Loucy (cell line): ENCODE results near the gene CHRNB4.

Source experiments
- H2AFZ ChIP-seq: fragments of 200-600 bp; sonication (generic); 2 replicates; pipeline ENCODE4 v1.6.0; 2016; ENCODE audit warnings: antibody characterized with exemption, mild to moderate bottlenecking, low read length, moderate library complexity
- H3F3A ChIP-seq: fragments of 200-600 bp; 2 replicates; pipeline ENCODE4 v1.6.0; 2016; ENCODE audit warnings: antibody characterized with exemption, low read depth, mild to moderate bottlenecking
- H3K27me3 ChIP-seq: fragments of 200-600 bp; sonication (generic); 2 replicates; pipeline ENCODE4 v1.6.1; 2014; ENCODE audit warnings: low read length, mild to moderate bottlenecking; ENCODE audit not compliant: insufficient read depth, poor library complexity, severe bottlenecking
- H3K36me3 ChIP-seq: fragments of 200-600 bp; sonication (generic); 2 replicates; pipeline ENCODE4 v1.6.1; 2016; ENCODE audit warnings: low read length; ENCODE audit not compliant: insufficient read depth
- H3K4me1 ChIP-seq: fragments of 200-600 bp; sonication (generic); 2 replicates; pipeline ENCODE4 v1.5.1; 2014; ENCODE audit warnings: low read length, mild to moderate bottlenecking; ENCODE audit not compliant: insufficient read depth, poor library complexity, severe bottlenecking
- H3K4me2 ChIP-seq: fragments of 200-600 bp; sonication (generic); 2 replicates; pipeline ENCODE4 v1.6.0; 2014; ENCODE audit warnings: antibody characterized with exemption, low read length, low read depth, mild to moderate bottlenecking; ENCODE audit not compliant: poor library complexity, severe bottlenecking
- H3K4me3 ChIP-seq: fragments of 200-600 bp; sonication (generic); 2 replicates; pipeline ENCODE4 v1.5.1; 2014; ENCODE audit warnings: low read length, mild to moderate bottlenecking, mixed read lengths; ENCODE audit not compliant: poor library complexity, severe bottlenecking
- H3K79me2 ChIP-seq: fragments of 200-600 bp; sonication (generic); 2 replicates; pipeline ENCODE4 v1.6.1; 2014; ENCODE audit warnings: low read length; ENCODE audit not compliant: insufficient read depth
- H3K9ac ChIP-seq: fragments of 200-600 bp; sonication (generic); 2 replicates; pipeline ENCODE4 v1.6.0; 2014; ENCODE audit warnings: mild to moderate bottlenecking, low read depth, low read length, moderate library complexity; ENCODE audit not compliant: poor library complexity, severe bottlenecking
- H3K9me2 ChIP-seq: fragments of 200-600 bp; sonication (generic); replicated peaks from 2 replicates; pipeline ENCODE4 v1.6.1; 2016; ENCODE audit warnings: low read depth, low read length, mixed read lengths
- H3K9me3 ChIP-seq: fragments of 200-600 bp; sonication (generic); 2 replicates; pipeline ENCODE4 v1.6.1; 2014; ENCODE audit warnings: mild to moderate bottlenecking, antibody characterized with exemption, low read length, low read depth; ENCODE audit not compliant: insufficient read depth
- H4K20me1 ChIP-seq: fragments of 200-600 bp; sonication (generic); 2 replicates; pipeline ENCODE4 v1.6.0; 2014; ENCODE audit warnings: antibody characterized with exemption, low read length, mild to moderate bottlenecking; ENCODE audit not compliant: insufficient read depth, poor library complexity, severe bottlenecking
- EZH2phosphoT487 ChIP-seq: fragments of 200-600 bp; IDR thresholded peaks from 2 replicates; pipeline ENCODE4 v1.6.1; 2018; ENCODE audit warnings: antibody characterized with exemption, mild to moderate bottlenecking, moderate library complexity, borderline replicate concordance
- TF ChIP-seq, protein P1 (sequence below): fragments of 200-600 bp; sonication (generic); conservative IDR thresholded peaks from 2 replicates; pipeline ENCODE4 v1.5.1; 2014; ENCODE audit warnings: mild to moderate bottlenecking, antibody characterized with exemption, low read length

CHRNB4 gene

GRCh38 chr15:78660584-78660983, 19.6 kb upstream of the CHRNB4 start:
- Histone ChIP-seq H3K9me3 (no peaks in the 10 kb centered on the region), H3K4me3 (no peak overlapping the region), H3K79me2 (no peaks in the 10 kb centered on the region), H3K9ac (no peak overlapping the region), H2AFZ (no peak overlapping the region), H3K36me3 (no peaks in the 10 kb centered on the region), H3K4me1 (no peaks in the 10 kb centered on the region), H3K4me2 (no peak overlapping the region), H3K9me2 (no peaks in the 10 kb centered on the region), H4K20me1 (no peaks in the 10 kb centered on the region), H3F3A (no peaks in the 10 kb centered on the region), H3K27me3 (no peaks in the 10 kb centered on the region)
- no peak for TF ChIP-seq EZH2phosphoT487

DNA sequence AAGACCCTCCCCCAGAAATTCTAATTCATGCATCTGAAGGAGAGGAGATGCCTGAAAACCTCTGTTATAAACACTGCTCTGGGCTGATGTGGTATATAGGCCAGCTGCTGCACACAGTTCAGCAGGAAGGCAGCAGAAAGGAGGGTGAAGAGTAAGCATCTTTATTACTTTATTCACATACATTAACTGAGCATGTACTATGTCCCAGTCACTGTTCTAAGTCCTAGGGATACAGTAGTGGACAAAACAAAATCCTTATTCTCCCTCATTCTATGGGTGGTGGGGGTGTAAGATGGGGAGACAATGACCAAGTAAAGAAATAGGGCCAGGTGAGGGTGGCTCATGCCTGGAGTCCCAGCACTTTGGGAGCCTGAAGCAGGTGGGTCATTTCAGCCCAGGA, 17.8 kb upstream of the CHRNB4 start:
- H2AFZ ChIP-seq = no peak overlapping the region

DNA sequence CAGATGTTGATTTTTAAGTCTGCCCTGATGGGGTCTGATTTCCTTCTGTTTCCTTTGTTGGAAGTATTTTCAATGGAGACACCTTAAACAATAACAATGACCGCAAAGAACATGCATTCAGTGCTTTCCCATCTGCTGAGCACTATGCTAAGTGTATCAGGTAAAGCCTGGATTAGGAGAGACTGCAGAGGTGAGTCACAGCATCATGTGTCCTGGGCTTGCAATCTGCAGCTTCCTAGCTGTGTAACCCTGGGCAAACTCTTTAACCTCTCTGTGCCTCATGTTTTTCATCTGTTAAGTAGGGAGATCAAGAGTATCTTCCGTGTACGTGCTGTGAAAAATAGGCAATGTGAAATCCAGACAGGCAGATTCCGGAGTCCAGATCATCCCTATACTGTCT, 13.3 kb upstream of the CHRNB4 start:
- Histone ChIP-seq H3K9me2 (no peaks in the 10 kb centered on the region), H3K9ac (no peak overlapping the region), H3K4me2 (no peak overlapping the region)

More for the DNA sequence above, 17.8 kb upstream of the CHRNB4 start:
- Histone ChIP-seq H3K9me2 (no peaks in the 10 kb centered on the region), H3K9me3 (no peaks in the 10 kb centered on the region), H3K36me3 (no peaks in the 10 kb centered on the region), H3K4me1 (no peaks in the 10 kb centered on the region), H3K27me3 (no peaks in the 10 kb centered on the region), H3K79me2 (no peaks in the 10 kb centered on the region), H3K4me3 (no peak overlapping the region), H3F3A (no peaks in the 10 kb centered on the region), H3K4me2 (no peak overlapping the region), H3K9ac (no peak overlapping the region), H4K20me1 (no peaks in the 10 kb centered on the region)
- TF ChIP-seq, protein P1, sequence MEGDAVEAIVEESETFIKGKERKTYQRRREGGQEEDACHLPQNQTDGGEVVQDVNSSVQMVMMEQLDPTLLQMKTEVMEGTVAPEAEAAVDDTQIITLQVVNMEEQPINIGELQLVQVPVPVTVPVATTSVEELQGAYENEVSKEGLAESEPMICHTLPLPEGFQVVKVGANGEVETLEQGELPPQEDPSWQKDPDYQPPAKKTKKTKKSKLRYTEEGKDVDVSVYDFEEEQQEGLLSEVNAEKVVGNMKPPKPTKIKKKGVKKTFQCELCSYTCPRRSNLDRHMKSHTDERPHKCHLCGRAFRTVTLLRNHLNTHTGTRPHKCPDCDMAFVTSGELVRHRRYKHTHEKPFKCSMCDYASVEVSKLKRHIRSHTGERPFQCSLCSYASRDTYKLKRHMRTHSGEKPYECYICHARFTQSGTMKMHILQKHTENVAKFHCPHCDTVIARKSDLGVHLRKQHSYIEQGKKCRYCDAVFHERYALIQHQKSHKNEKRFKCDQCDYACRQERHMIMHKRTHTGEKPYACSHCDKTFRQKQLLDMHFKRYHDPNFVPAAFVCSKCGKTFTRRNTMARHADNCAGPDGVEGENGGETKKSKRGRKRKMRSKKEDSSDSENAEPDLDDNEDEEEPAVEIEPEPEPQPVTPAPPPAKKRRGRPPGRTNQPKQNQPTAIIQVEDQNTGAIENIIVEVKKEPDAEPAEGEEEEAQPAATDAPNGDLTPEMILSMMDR = no peak
- no peak for TF ChIP-seq EZH2phosphoT487

More for the DNA sequence above, 13.3 kb upstream of the CHRNB4 start:
- Histone ChIP-seq H4K20me1 (no peaks in the 10 kb centered on the region), H3K9me3 (no peaks in the 10 kb centered on the region), H2AFZ (no peak overlapping the region), H3K79me2 (no peaks in the 10 kb centered on the region), H3F3A (no peaks in the 10 kb centered on the region), H3K36me3 (no peaks in the 10 kb centered on the region), H3K27me3 (no peaks in the 10 kb centered on the region), H3K4me1 (no peaks in the 10 kb centered on the region), H3K4me3 (no peak overlapping the region)
- TF ChIP-seq EZH2phosphoT487 = no peak
- TF ChIP-seq, protein P1 = no peak
